ENCODE results near the gene KLHL13.

- TF ChIP-seq CTCF (IDR thresholded peaks at IDR 0.05): no peak
- no peak for TF ChIP-seq POLR2AphosphoS5 (IDR thresholded peaks at IDR 0.05; ENCODE audit: low read depth, low read length)
Observed at GRCh38 chrX:117957128-117957527, 159.5 kb downstream of the KLHL13 start.
